Mucosa of gallbladder (tissue), 1 donor: ENCODE results near the gene PREX1. TPM values are rescaled to one million over a fixed set of nuclear protein-coding genes. Genes with fewer than 3 reads are reported as not detected.
"Not testable (repeated sequence)": the region's sequence is repeated elsewhere in the genome, so short reads cannot be mapped to it uniquely, and the experiment has no call there.

Experiments used
- DNase-seq: peaks from one replicate; pipeline ENCODE4 v3.0.0-alpha.2; 2020; ENCODE audit warnings: low spot score
- total RNA-seq: library from RNA; stranded (reverse); gene quantifications from one replicate; pipeline ENCODE4 v1.2.1, GENCODE V29; 2021
- donor health status: DM: no; HTN: no; CAD: no.

PREX1 gene
- total RNA-seq, 1 donor from 2014 or later: 29.8 TPM

GRCh38 chr20:48826480-48826879 is 1.3 kb downstream of the PREX1 start:
- not testable (repeated sequence) for DNase-seq

GRCh38 chr20:48826069-48826468 is 1.7 kb downstream of the PREX1 start:
- no peak for DNase-seq

- DNase-seq: no peak
Measured at GRCh38 chr20:48825566-48825920, 2.3 kb downstream of the PREX1 start.

- DNase-seq: no peak
Measured at GRCh38 chr20:48824830-48825565, 2.8 kb downstream of the PREX1 start.

- DNase-seq: no peak
Measured at GRCh38 chr20:48823960-48824498, 3.8 kb downstream of the PREX1 start.

- no peak for DNase-seq
Measured at GRCh38 chr20:48823476-48823875, 4.3 kb downstream of the PREX1 start.

- no peak for DNase-seq
Measured at GRCh38 chr20:48822879-48823385, 4.9 kb downstream of the PREX1 start.

GRCh38 chr20:48822178-48822577 is 5.6 kb downstream of the PREX1 start:
- no peak for DNase-seq

GRCh38 chr20:48821261-48821920 is 6.4 kb downstream of the PREX1 start:
- DNase-seq: no peak

GRCh38 chr20:48820649-48820973 is 7.2 kb downstream of the PREX1 start:
- DNase-seq: no peak

GRCh38 chr20:48819821-48820648 is 7.8 kb downstream of the PREX1 start:
- DNase-seq: no peak

- no peak for DNase-seq
Measured at GRCh38 chr20:48819089-48819488, 8.7 kb downstream of the PREX1 start.

- DNase-seq: no peak
Measured at GRCh38 chr20:48818481-48818987, 9.3 kb downstream of the PREX1 start.

GRCh38 chr20:48818031-48818370 is 9.8 kb downstream of the PREX1 start:
- DNase-seq: no peak

- DNase-seq: no peak
Measured at GRCh38 chr20:48817367-48818030, 10.3 kb downstream of the PREX1 start.

- no peak for DNase-seq
Measured at GRCh38 chr20:48816282-48817205, 11.3 kb downstream of the PREX1 start.

- DNase-seq: no peak
Measured at GRCh38 chr20:48815537-48815936, 12.3 kb downstream of the PREX1 start.

- no peak for DNase-seq
Measured at GRCh38 chr20:48814633-48815032, 13.2 kb downstream of the PREX1 start.

- DNase-seq: no peak
Measured at GRCh38 chr20:48813930-48814546, 13.8 kb downstream of the PREX1 start.

- DNase-seq: no peak
Measured at GRCh38 chr20:48813446-48813747, 14.4 kb downstream of the PREX1 start.
